Osteocyte (in vitro differentiated cells): Measurements from ENCODE around the gene SBK1. TPM values are rescaled to one million over a fixed set of nuclear protein-coding genes. Genes with fewer than 3 reads are reported as not detected.
A peak's percentile ranks its signal among the peaks of the same experiment; 100 is the strongest.

Experiments used
- DNase-seq: peaks from one replicate; pipeline ENCODE4 v3.0.0; 2021; ENCODE audit warnings: mixed read lengths; ENCODE audit not compliant: unreplicated experiment; ENCODE audit errors: extremely low spot score
- H3K27ac Mint-ChIP-seq: one replicate; pipeline ENCODE4 v1.8.0; 2021; ENCODE audit warnings: mild to moderate bottlenecking, mixed read lengths; ENCODE audit not compliant: unreplicated experiment
- H3K27me3 Mint-ChIP-seq: one replicate; pipeline ENCODE4 v1.8.0; 2021; ENCODE audit warnings: mixed read lengths; ENCODE audit not compliant: unreplicated experiment
- H3K36me3 Mint-ChIP-seq: one replicate; pipeline ENCODE4 v1.8.0; 2021; ENCODE audit warnings: mixed read lengths; ENCODE audit not compliant: unreplicated experiment
- H3K4me1 Mint-ChIP-seq: one replicate; pipeline ENCODE4 v1.8.0; 2021; ENCODE audit warnings: mixed read lengths; ENCODE audit not compliant: unreplicated experiment
- H3K4me3 Mint-ChIP-seq: one replicate; pipeline ENCODE4 v1.8.0; 2021; ENCODE audit warnings: mild to moderate bottlenecking, moderate library complexity, mixed read lengths; ENCODE audit not compliant: unreplicated experiment
- H3K9me3 Mint-ChIP-seq: one replicate; pipeline ENCODE4 v1.8.0; 2021; ENCODE audit warnings: mixed read lengths; ENCODE audit not compliant: unreplicated experiment
- CTCF ChIP-seq: fragments of 200-600 bp; sonication (generic); IDR thresholded peaks from 2 replicates; pipeline ENCODE4 v1.5.0; 2021; ENCODE audit warnings: antibody characterized with exemption, mild to moderate bottlenecking, moderate library complexity
- total RNA-seq: library from RNA; stranded (reverse); gene quantifications from 2 replicates; pipeline ENCODE4 v1.2.1, GENCODE V29; 2021

SBK1 gene
- total RNA-seq, 1 donor from 2014 or later: 5.0 TPM

GRCh38 chr16:28257256-28257655, 35.1 kb upstream of the SBK1 start:
- peaks cover 20% of the 10 kb centered on the region for H3K27me3 Mint-ChIP-seq
- H3K4me3 Mint-ChIP-seq: no peak overlapping the region
- no peaks in the 10 kb centered on the region for H3K36me3 Mint-ChIP-seq
- no peak overlapping the region for H3K27ac Mint-ChIP-seq
- no peak for TF ChIP-seq CTCF
- H3K4me1 Mint-ChIP-seq: peaks cover 3% of the 10 kb centered on the region
- DNase-seq: no peak
- no peaks in the 10 kb centered on the region for H3K9me3 Mint-ChIP-seq

- H3K27me3 Mint-ChIP-seq: peaks cover 27% of the 10 kb centered on the region
- no peaks in the 10 kb centered on the region for H3K9me3 Mint-ChIP-seq
- no peak for DNase-seq
- H3K4me1 Mint-ChIP-seq: peaks cover 3% of the 10 kb centered on the region
- peak overlapping the region; percentile 58 for H3K4me3 Mint-ChIP-seq
- TF ChIP-seq CTCF: no peak
- no peak overlapping the region for H3K27ac Mint-ChIP-seq
- H3K36me3 Mint-ChIP-seq: no peaks in the 10 kb centered on the region
Measured at GRCh38 chr16:28258567-28258966, 33.8 kb upstream of the SBK1 start.

GRCh38 chr16:28259091-28259780, 33.1 kb upstream of the SBK1 start:
- H3K9me3 Mint-ChIP-seq: no peaks in the 10 kb centered on the region
- H3K4me3 Mint-ChIP-seq: no peak overlapping the region
- no peak overlapping the region for H3K27ac Mint-ChIP-seq
- H3K36me3 Mint-ChIP-seq: no peaks in the 10 kb centered on the region
- no peak for DNase-seq
- H3K27me3 Mint-ChIP-seq: peaks cover 32% of the 10 kb centered on the region
- TF ChIP-seq CTCF: no peak
- peaks cover 3% of the 10 kb centered on the region for H3K4me1 Mint-ChIP-seq

- no peak for DNase-seq
- no peak for TF ChIP-seq CTCF
- Mint-ChIP-seq H3K4me3 (no peak overlapping the region), H3K27ac (no peak overlapping the region), H3K9me3 (no peaks in the 10 kb centered on the region), H3K36me3 (no peaks in the 10 kb centered on the region), H3K27me3 (peaks cover 35% of the 10 kb centered on the region), H3K4me1 (peaks cover 3% of the 10 kb centered on the region)
Measured at GRCh38 chr16:28259781-28260150, 32.6 kb upstream of the SBK1 start.

- H3K27ac Mint-ChIP-seq: no peak overlapping the region
- DNase-seq: no peak
- no peaks in the 10 kb centered on the region for H3K9me3 Mint-ChIP-seq
- H3K36me3 Mint-ChIP-seq: no peaks in the 10 kb centered on the region
- no peak for TF ChIP-seq CTCF
- no peak overlapping the region for H3K4me3 Mint-ChIP-seq
- H3K27me3 Mint-ChIP-seq: peaks cover 37% of the 10 kb centered on the region
- peaks cover 3% of the 10 kb centered on the region for H3K4me1 Mint-ChIP-seq
Measured at GRCh38 chr16:28260193-28260592, 32.1 kb upstream of the SBK1 start.
